Jurkat, Clone E6-1 (cell line): ENCODE results near the gene GRIN2C.
A peak's percentile ranks its signal among the peaks of the same experiment; 100 is the strongest.

ENCODE experiments used
- DNase-seq: peaks from one replicate; pipeline ENCODE4 v3.0.0-alpha.2; 2011; ENCODE audit warnings: low read depth, low spot score
- H3K4me3 ChIP-seq: 2 replicates; pipeline ENCODE4 v1.5.1; 2011; ENCODE audit warnings: mild to moderate bottlenecking, low read length, control low read depth, moderate library complexity

Gene GRIN2C

GRCh38 chr17:74866198-74866835, 6.6 kb upstream of the GRIN2C start:
- DNase-seq, result no peak
- no peak overlapping the region for H3K4me3 ChIP-seq

GRCh38 chr17:74865504-74866197, 6.0 kb upstream of the GRIN2C start:
- no peak for DNase-seq
- no peak overlapping the region for H3K4me3 ChIP-seq

- peak; percentile 34 for DNase-seq
Measured at GRCh38 chr17:74864866-74865395, 5.2 kb upstream of the GRIN2C start.

GRCh38 chr17:74864297-74864865, 4.7 kb upstream of the GRIN2C start:
- DNase-seq, result no peak
- H3K4me3 ChIP-seq, result no peak overlapping the region

More at GRCh38 chr17:74864866-74865395, 5.2 kb upstream of the GRIN2C start:
- no peak overlapping the region for H3K4me3 ChIP-seq

- no peak overlapping the region for H3K4me3 ChIP-seq
- DNase-seq, result no peak
Measured at GRCh38 chr17:74863420-74864296, 4.0 kb upstream of the GRIN2C start.

- no peak overlapping the region for H3K4me3 ChIP-seq
- DNase-seq, result no peak
Measured at GRCh38 chr17:74862919-74863318, 3.2 kb upstream of the GRIN2C start.

- DNase-seq, result no peak
- no peak overlapping the region for H3K4me3 ChIP-seq
Measured at GRCh38 chr17:74862108-74862901, 2.6 kb upstream of the GRIN2C start.

GRCh38 chr17:74861662-74862107, 2.0 kb upstream of the GRIN2C start:
- no peak overlapping the region for H3K4me3 ChIP-seq
- no peak for DNase-seq

GRCh38 chr17:74860872-74861661, 1.4 kb upstream of the GRIN2C start:
- no peak overlapping the region for H3K4me3 ChIP-seq
- DNase-seq, result no peak

GRCh38 chr17:74860229-74860871, 665 bp upstream of the GRIN2C start:
- H3K4me3 ChIP-seq, result no peak overlapping the region; the same call in 1 of the 2 replicates
- DNase-seq, result no peak

GRCh38 chr17:74858672-74859458, 820 bp downstream of the GRIN2C start:
- DNase-seq, result no peak
- no peak overlapping the region for H3K4me3 ChIP-seq

- no peak for DNase-seq
Measured at GRCh38 chr17:74857191-74857590, 2.5 kb downstream of the GRIN2C start.

GRCh38 chr17:74856112-74856511, 3.6 kb downstream of the GRIN2C start:
- no peak overlapping the region for H3K4me3 ChIP-seq
- no peak for DNase-seq

More at GRCh38 chr17:74857191-74857590, 2.5 kb downstream of the GRIN2C start:
- H3K4me3 ChIP-seq, result no peak overlapping the region

GRCh38 chr17:74855323-74855722, 4.4 kb downstream of the GRIN2C start:
- H3K4me3 ChIP-seq, result no peak overlapping the region
- DNase-seq, result no peak

GRCh38 chr17:74854792-74855191, 4.9 kb downstream of the GRIN2C start:
- H3K4me3 ChIP-seq, result no peak overlapping the region
- DNase-seq, result no peak

- H3K4me3 ChIP-seq, result no peak overlapping the region
- DNase-seq, result no peak
Measured at GRCh38 chr17:74853669-74854068, 6.0 kb downstream of the GRIN2C start.

- DNase-seq, result no peak
- H3K4me3 ChIP-seq, result peak overlapping the region; percentile 54
Measured at GRCh38 chr17:74853048-74853397, 6.7 kb downstream of the GRIN2C start.
